ENCODE measurements around the gene PPDPF.
"Not testable (repeated sequence)": the region's sequence is repeated elsewhere in the genome, so short reads cannot be mapped to it uniquely, and the experiment has no call there.

PPDPF gene

GRCh38 chr20:63500902-63501817 lies 19.4 kb upstream of the PPDPF start:
- no peak for DNase-seq (ENCODE audit: low spot score)

GRCh38 chr20:63501818-63502670 lies 18.5 kb upstream of the PPDPF start:
- peak; percentile 92 for DNase-seq (ENCODE audit: low spot score)

GRCh38 chr20:63502671-63503172 lies 17.8 kb upstream of the PPDPF start:
- DNase-seq (ENCODE audit: low spot score), result peak; percentile 67

GRCh38 chr20:63503524-63503923 lies 17.0 kb upstream of the PPDPF start:
- DNase-seq (ENCODE audit: low spot score), result peak; percentile 22

GRCh38 chr20:63504642-63505041 lies 15.9 kb upstream of the PPDPF start:
- DNase-seq (ENCODE audit: low spot score), result no peak

GRCh38 chr20:63505281-63505680 lies 15.3 kb upstream of the PPDPF start:
- DNase-seq (ENCODE audit: low spot score), result no peak

- no peak for DNase-seq (ENCODE audit: low spot score)
These were observed 14.8 kb upstream of the PPDPF start for GRCh38 chr20:63505723-63506122.

- no peak for DNase-seq (ENCODE audit: low spot score)
These were observed 13.4 kb upstream of the PPDPF start for GRCh38 chr20:63507083-63507743.

GRCh38 chr20:63508072-63508768 lies 12.3 kb upstream of the PPDPF start:
- peak; percentile 22 for DNase-seq (ENCODE audit: low spot score)

GRCh38 chr20:63509088-63509564 lies 11.4 kb upstream of the PPDPF start:
- DNase-seq (ENCODE audit: low spot score), result no peak

GRCh38 chr20:63513207-63513606 lies 7.4 kb upstream of the PPDPF start:
- no peak for DNase-seq (ENCODE audit: low spot score)

- not testable (repeated sequence) for DNase-seq (ENCODE audit: low spot score)
These were observed 6.0 kb upstream of the PPDPF start for GRCh38 chr20:63514520-63514919.

- peak; percentile 15 for DNase-seq (ENCODE audit: low spot score)
These were observed 2.9 kb upstream of the PPDPF start for GRCh38 chr20:63517376-63518309.

GRCh38 chr20:63518351-63518861 lies 2.2 kb upstream of the PPDPF start:
- DNase-seq (ENCODE audit: low spot score), result peak; percentile 20

GRCh38 chr20:63518946-63519667 lies 1.5 kb upstream of the PPDPF start:
- peak; percentile 27 for DNase-seq (ENCODE audit: low spot score)

- peak; percentile 88 for DNase-seq (ENCODE audit: low spot score)
These were observed 679 bp upstream of the PPDPF start for GRCh38 chr20:63519668-63520503.

GRCh38 chr20:63520934-63521601 lies 503 bp downstream of the PPDPF start:
- peak; percentile 87 for DNase-seq (ENCODE audit: low spot score)

GRCh38 chr20:63521602-63522001 lies 1.0 kb downstream of the PPDPF start:
- peak; percentile 36 for DNase-seq (ENCODE audit: low spot score)

Data from D341Med (cell line).